Retina (tissue), 1 donor: ENCODE measurements around the gene ZNRF3.

Experiments
- DNase-seq: peaks from one replicate; pipeline ENCODE4 v3.0.0-alpha.2; 2016

Gene ZNRF3

DNA sequence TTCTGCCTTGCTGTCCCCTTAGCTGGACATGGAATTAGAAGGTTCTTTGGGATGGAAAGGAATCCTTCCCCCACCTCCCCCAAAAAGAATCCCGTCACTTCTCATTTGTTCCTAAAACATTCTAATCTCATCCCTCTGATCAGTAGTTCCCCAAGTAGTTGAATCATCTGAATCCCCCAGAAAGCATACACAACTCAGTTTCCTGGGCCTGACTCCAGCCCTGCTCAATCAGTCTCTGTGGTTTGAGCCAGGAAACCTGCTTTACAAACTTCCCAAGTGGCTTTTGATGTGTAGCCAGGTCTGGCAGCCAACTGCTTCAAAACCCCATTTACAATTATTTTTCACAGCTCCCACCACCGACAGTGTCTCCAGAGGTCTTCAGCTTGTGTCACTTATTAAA, 158.0 kb downstream of the ZNRF3 start:
- DNase-seq = no peak

GRCh38 chr22:29043906-29044575, 160.7 kb downstream of the ZNRF3 start:
- no peak for DNase-seq

- DNase-seq = no peak
These were observed 161.3 kb downstream of the ZNRF3 start for GRCh38 chr22:29044657-29045176.

GRCh38 chr22:29048822-29049654, 165.7 kb downstream of the ZNRF3 start:
- DNase-seq = no peak

GRCh38 chr22:29049655-29050263, 166.4 kb downstream of the ZNRF3 start:
- DNase-seq = no peak

DNA sequence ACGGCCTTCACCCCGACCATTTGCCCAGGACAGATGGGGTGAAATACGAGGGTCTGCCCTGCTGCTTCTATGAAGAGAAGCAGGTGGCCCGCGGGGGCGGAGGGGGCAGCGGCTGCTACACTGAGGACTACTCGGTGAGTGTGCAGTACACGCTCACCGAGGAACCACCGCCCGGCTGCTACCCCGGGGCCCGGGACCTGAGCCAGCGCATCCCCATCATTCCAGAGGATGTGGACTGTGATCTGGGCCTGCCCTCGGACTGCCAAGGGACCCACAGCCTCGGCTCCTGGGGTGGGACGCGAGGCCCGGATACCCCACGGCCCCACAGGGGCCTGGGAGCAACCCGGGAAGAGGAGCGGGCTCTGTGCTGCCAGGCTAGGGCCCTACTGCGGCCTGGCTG, 167.1 kb downstream of the ZNRF3 start:
- DNase-seq = no peak

GRCh38 chr22:29053048-29053702, 169.8 kb downstream of the ZNRF3 start:
- DNase-seq = no peak

- DNase-seq = no peak
These were observed 170.9 kb downstream of the ZNRF3 start for GRCh38 chr22:29054251-29054767.

GRCh38 chr22:29055192-29055830, 171.9 kb downstream of the ZNRF3 start:
- no peak for DNase-seq

DNA sequence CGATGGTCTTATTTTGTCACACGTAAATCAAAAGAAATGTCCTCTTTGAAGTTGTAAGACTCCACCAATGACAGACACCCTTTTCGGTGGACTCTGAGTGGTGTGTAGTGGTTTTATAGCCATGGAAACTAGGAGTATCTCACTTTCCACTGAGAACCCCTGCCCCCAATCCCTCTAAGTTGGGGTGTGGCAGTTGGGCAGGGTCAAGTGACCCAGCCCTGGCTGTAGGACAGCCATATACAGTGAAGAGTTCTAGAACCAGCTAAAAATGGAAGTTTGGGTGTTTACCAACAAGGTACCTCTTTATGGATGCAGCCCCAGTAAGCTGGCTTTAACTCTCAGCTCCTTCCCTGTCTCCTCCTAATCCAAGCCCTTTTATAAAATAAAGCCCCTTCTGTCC, 173.1 kb downstream of the ZNRF3 start:
- no peak for DNase-seq

DNA sequence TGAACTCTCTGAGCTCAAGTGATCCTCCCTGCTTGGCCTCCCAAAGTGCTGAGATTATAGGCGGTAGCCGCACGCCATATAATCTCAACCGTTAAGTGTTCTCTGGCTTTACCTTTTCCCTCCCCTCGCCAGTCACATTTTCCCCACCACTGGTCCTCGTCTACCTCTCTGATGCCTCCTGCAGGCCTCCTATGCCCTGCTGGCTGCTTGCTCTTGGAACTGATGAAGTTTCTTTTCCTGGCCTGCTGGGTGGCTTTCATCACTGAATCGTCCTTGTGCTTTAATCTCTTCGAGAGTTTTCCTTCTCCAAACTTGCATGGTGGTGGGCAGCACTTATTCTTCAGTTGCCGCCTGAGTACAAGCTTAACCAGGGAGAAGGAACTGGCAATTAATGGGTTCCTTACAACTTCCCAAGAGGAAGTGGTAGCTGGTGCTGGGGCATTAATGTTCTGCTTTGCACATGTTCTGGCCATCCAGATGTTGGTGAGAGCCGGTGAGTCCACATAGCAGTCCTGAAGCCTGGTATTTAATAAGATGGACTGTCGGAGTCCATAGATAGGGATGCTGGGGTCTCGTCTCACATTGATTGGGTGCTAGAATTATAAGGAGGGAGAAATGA, 177.0 kb downstream of the ZNRF3 start:
- DNase-seq = no peak

DNA sequence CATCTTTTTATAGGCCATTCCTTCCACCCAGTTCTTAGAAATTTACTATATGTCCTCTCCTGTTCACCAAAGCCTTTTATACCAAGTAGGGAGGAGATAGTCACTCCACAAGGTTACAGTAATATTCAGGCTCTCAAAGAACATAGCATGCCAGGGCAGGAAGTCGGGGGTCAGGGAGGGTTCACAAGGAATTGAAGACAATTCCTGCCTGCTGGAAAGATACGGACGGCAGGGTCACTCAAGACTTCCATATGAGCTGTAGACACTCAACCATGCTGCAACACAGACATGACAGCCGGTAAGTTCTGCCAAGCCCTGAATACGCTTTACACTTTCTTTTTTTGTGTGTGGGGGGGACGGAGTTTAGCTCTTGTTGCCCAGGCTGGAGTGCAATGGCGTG, 177.6 kb downstream of the ZNRF3 start:
- no peak for DNase-seq

- no peak for DNase-seq
These were observed 178.4 kb downstream of the ZNRF3 start, which contains the start of gene C22orf31 for GRCh38 chr22:29061773-29062172. Gene C22orf31, minus strand, starts transcription at chr22:29061831. Its CDS starts 39 bp downstream, at chr22:29061792.

DNA sequence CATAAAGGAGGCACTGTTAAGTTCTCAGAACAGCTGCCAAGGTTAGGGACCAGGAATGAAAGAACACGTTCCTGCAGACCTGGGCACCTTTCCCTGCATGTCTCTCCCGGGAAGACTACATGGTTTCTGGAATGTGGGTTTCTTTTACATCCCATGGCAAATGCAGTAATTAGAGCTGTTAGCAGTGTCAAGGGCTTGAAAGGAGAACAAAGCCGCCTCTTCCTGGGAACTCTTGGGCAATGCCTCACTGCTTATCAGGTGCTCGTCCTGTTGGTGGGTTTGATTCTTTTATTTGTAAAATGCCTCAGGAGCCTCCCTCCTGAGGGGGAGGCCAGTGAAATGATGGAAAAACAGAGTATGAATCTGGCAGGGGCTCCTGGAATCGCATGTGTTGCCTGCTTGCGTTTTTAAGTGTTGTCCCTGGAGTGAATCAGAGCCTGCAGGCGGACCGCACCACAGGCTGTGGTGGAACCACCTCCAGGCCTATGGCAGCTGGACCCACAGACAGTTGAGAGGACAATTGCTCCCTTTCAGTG, 179.0 kb downstream of the ZNRF3 start:
- no peak for DNase-seq

DNA sequence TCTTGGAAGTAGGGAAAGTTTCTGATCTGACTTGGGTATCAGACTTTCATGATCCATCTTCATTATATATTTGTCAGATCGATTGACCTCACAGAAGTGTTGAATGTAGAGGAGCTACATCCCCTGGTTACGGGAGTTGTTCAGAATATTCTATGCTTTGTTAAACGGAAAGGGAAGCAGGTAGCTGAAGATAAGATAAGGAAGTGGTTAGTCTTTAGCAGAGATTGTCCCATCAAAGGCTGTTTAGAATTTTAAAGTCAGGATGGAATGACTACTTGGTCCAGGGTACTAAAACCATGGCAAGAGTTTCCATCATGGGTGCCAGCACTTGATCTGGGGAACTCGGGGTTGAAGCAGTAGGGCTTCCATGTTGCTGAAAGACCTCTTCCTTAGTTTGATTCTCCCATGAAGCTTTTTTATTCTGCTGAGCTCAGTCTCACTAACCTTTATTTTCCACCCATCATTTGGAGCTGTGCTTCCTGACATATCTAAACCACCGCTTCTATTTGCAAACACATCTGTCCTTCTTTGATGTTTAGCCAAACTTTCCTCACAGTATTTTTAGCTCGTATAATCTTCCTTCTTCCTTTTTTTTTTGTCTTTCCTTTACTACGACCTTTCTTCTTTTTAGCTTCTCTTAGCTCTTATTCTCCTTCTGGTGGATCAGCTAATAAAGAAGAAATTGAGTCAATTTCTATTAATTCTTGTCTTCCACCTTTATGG, 182.3 kb downstream of the ZNRF3 start:
- no peak for DNase-seq

DNA sequence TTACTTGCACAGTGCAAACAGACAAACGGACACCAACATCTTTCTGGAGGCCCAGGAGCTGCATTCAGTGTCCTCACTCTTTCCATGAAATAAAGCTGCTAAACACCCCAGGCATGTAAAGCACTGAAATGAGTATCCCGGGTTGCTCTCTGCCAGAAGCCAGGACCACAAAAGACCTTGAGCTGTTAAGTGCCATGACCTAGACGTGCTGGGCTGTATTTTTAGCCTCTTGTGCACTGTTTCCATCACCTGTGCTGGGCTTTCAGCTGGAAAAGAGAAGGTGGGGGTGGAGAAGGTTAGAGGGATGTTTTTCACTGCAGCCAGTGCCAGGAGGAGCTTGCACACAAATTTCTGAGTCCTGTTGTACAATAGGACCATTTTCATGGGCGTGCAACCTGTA, 186.1 kb downstream of the ZNRF3 start:
- DNase-seq = no peak

GRCh38 chr22:29070490-29070889, 187.1 kb downstream of the ZNRF3 start:
- DNase-seq = no peak

DNA sequence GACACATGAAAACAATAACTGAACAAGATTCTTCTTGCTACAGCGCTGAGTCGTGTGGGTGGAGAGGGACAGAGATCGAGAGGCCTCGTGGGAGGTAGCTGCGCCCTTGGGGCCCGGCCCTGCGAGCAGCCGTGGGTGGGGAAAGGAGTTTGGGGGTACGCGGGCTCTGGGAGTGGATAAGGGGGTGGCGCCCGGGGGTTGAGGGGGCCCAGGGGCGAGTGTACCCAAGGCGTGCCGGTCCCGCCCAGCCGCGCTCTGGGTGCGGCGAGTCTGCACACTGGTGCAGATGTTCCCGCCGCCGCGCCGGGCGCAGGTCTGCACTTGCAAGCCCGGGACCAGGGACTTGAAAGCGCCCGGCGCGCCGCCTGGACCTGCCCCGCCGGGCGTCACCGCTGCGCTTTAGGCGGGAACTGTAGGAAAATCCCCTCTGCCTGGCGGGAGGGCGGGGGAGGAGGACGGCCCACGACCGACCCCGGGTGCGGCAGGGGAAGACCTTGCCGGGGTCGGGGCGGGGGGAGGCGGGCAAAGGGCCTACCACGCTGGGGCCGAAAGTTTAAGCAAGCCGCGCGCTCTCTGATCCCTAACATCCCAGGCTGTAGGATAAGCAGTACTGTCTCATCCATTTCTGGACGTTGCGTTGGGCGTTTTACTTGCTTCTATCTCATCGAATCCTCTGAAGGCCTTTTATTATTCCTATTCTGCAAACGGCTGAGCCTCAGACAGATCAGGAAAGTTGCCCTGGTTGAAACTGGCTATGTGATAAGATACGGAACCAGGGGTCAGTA, 188.1 kb downstream of the ZNRF3 start:
- no peak for DNase-seq

DNA sequence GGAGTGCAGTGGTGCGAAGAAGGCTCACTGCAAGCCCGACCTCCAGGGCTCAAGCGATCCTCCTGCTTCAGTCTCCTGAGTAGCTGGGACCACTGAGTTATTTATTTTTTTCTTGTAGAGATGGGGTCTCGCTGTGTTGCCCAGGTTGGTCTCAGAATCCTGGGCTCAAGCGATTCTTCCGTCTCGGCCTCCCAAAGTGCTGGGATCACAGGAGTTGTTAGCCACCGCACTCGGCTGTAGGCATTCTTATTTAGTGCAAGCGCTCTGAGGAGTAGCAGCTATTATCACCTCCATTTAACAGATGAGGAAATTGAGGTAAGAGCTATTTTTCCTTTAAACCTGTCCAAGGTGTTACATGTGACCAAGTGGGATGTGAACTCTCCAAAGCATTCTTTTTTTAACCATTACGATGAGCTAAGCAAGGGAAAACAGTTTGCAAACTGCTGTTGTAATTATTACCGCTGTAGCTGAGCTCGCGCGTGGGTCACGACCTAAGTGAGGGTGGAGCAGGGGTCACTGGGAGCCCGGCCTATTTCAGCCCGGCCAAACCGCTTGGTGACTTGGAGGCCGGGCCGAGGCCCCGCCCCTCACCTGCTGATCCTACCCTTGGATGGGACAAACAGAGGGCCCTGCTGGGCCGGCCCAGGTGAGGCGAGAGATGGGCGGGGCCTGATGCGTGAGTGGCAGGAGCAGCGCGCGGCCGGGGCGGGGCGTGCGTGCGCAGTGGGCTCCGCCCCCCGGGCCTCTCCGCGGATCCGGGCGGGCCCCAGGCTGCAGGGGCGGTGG, 189.0 kb downstream of the ZNRF3 start:
- DNase-seq = peak; percentile 85
